H9 (cell line): Measurements from ENCODE around the gene ASTN1. TPM values are rescaled to one million over a fixed set of nuclear protein-coding genes. Genes with fewer than 3 reads are reported as not detected.
A peak's percentile ranks its signal among the peaks of the same experiment; 100 is the strongest.

ENCODE experiments used
- DNase-seq: peaks from one replicate; pipeline ENCODE4 v3.0.0-alpha.2; 2017
- H2AFZ ChIP-seq: one replicate; pipeline ENCODE4 v1.6.1; 2013; ENCODE audit warnings: mild to moderate bottlenecking, low read length, control low read depth, moderate library complexity
- H2AK5ac ChIP-seq: 2 replicates; pipeline ENCODE4 v1.6.1; 2013; ENCODE audit warnings: low read length, control low read depth, mixed read lengths; ENCODE audit not compliant: insufficient read length
- H2BK120ac ChIP-seq: one replicate; pipeline ENCODE4 v1.6.1; 2013; ENCODE audit warnings: low read depth, mild to moderate bottlenecking, low read length, control low read depth, inconsistent platforms; ENCODE audit not compliant: poor library complexity, severe bottlenecking
- H2BK12ac ChIP-seq: 2 replicates; pipeline ENCODE4 v1.6.1; 2013; ENCODE audit warnings: low read length, control low read depth, mixed read lengths, low read depth; ENCODE audit not compliant: insufficient read length
- H2BK15ac ChIP-seq: 2 replicates; pipeline ENCODE4 v1.6.1; 2013; ENCODE audit warnings: low read depth, low read length, control low read depth
- H2BK20ac ChIP-seq: one replicate; pipeline ENCODE4 v1.6.1; 2013; ENCODE audit warnings: low read depth, mild to moderate bottlenecking, low read length, control low read depth, inconsistent platforms; ENCODE audit not compliant: poor library complexity, severe bottlenecking
- H2BK5ac ChIP-seq: 2 replicates; pipeline ENCODE4 v1.6.1; 2013; ENCODE audit warnings: low read length, control low read depth, mixed read lengths; ENCODE audit not compliant: insufficient read length
- H3K14ac ChIP-seq: 2 replicates; pipeline ENCODE4 v1.6.1; 2013; ENCODE audit warnings: low read length, control low read depth; ENCODE audit not compliant: insufficient read depth
- H3K18ac ChIP-seq: 2 replicates; pipeline ENCODE4 v1.6.1; 2013; ENCODE audit warnings: low read depth, mild to moderate bottlenecking, mixed read lengths, low read length, control low read depth; ENCODE audit not compliant: insufficient read length
- H3K23ac ChIP-seq: 2 replicates; pipeline ENCODE4 v1.6.1; 2013; ENCODE audit warnings: low read length, control low read depth, mixed read lengths, low read depth; ENCODE audit not compliant: insufficient read length
- H3K23me2 ChIP-seq: 2 replicates; pipeline ENCODE4 v1.6.1; 2013; ENCODE audit warnings: low read depth, mild to moderate bottlenecking, mixed read lengths, low read length, control low read depth; ENCODE audit not compliant: insufficient read length, poor library complexity, severe bottlenecking
- H3K27ac ChIP-seq: 2 replicates; pipeline ENCODE4 v1.5.1; 2013; ENCODE audit warnings: low read length, control low read depth, mixed read lengths, low read depth; ENCODE audit not compliant: insufficient read length
- H3K27me3 ChIP-seq: 2 replicates; pipeline ENCODE4 v1.6.1; 2013; ENCODE audit warnings: low read length, control low read depth, inconsistent platforms; ENCODE audit not compliant: insufficient read depth
- H3K4ac ChIP-seq: 2 replicates; pipeline ENCODE4 v1.6.1; 2013; ENCODE audit warnings: low read depth, mild to moderate bottlenecking, control low read depth, inconsistent platforms, low read length, moderate library complexity
- H3K4me1 ChIP-seq: 2 replicates; pipeline ENCODE4 v1.6.1; 2013; ENCODE audit warnings: low read length, control low read depth, inconsistent platforms; ENCODE audit not compliant: insufficient read depth
- H3K4me2 ChIP-seq: 2 replicates; pipeline ENCODE4 v1.6.1; 2013; ENCODE audit warnings: low read length, control low read depth, mixed read lengths; ENCODE audit not compliant: insufficient read length, insufficient read depth
- H3K56ac ChIP-seq: 2 replicates; pipeline ENCODE4 v1.6.1; 2013; ENCODE audit warnings: low read depth, mild to moderate bottlenecking, mixed read lengths, low read length, control low read depth; ENCODE audit not compliant: insufficient read length
- H3K79me1 ChIP-seq: 2 replicates; pipeline ENCODE4 v1.6.1; 2013; ENCODE audit warnings: low read depth, mild to moderate bottlenecking, moderate library complexity, low read length, control low read depth, inconsistent platforms; ENCODE audit not compliant: insufficient read depth, poor library complexity, severe bottlenecking
- H3K79me2 ChIP-seq: 2 replicates; pipeline ENCODE4 v1.6.1; 2013; ENCODE audit warnings: low read length, control low read depth, inconsistent platforms; ENCODE audit not compliant: insufficient read depth
- H3K9ac ChIP-seq: 2 replicates; pipeline ENCODE4 v1.6.1; 2013; ENCODE audit warnings: low read length, control low read depth, mixed read lengths; ENCODE audit not compliant: insufficient read length; ENCODE audit errors: extremely low read depth
- H3K9me3 ChIP-seq: one replicate; pipeline ENCODE4 v1.6.1; 2013; ENCODE audit warnings: low read depth, low read length, inconsistent platforms; ENCODE audit not compliant: control insufficient read depth
- H3T11ph ChIP-seq: one replicate; pipeline ENCODE4 v1.6.1; 2013; ENCODE audit warnings: mild to moderate bottlenecking, low read length, control low read depth, inconsistent platforms
- H4K20me1 ChIP-seq: one replicate; pipeline ENCODE4 v1.6.1; 2013; ENCODE audit not compliant: control insufficient read depth, insufficient read length, insufficient read depth
- H4K5ac ChIP-seq: 2 replicates; pipeline ENCODE4 v1.6.1; 2013; ENCODE audit warnings: low read depth, mild to moderate bottlenecking, mixed read lengths, low read length, control low read depth; ENCODE audit not compliant: insufficient read length
- H4K8ac ChIP-seq: replicated peaks from 2 replicates; pipeline ENCODE4 v1.6.1; 2013; ENCODE audit warnings: low read length, control low read depth, mixed read lengths, low read depth; ENCODE audit not compliant: insufficient read length
- H4K91ac ChIP-seq: 2 replicates; pipeline ENCODE4 v1.6.1; 2013; ENCODE audit warnings: low read depth, mild to moderate bottlenecking, moderate library complexity, mixed read lengths, low read length, control low read depth; ENCODE audit not compliant: insufficient read length
- H3K27ac Mint-ChIP-seq, 3 experiments: 2 replicates in 2 of 3; 3 replicates in 1 of 3; pipeline ENCODE4 v1.8.0; 2020 to 2021; ENCODE audit warnings: mixed read lengths in 3 of 3, mild to moderate bottlenecking in 1 of 3, moderate library complexity in 1 of 3
- H3K27me3 Mint-ChIP-seq: 2 replicates; pipeline ENCODE4 v1.8.0; 2021; ENCODE audit warnings: low read depth, mild to moderate bottlenecking, moderate library complexity, mixed read lengths
- H3K36me3 Mint-ChIP-seq, 3 experiments: 2 replicates in 2 of 3; 3 replicates in 1 of 3; pipeline ENCODE4 v1.8.0; 2020 to 2021; ENCODE audit warnings: low read depth in 3 of 3, mixed read lengths in 3 of 3; ENCODE audit not compliant: insufficient read depth in 1 of 3
- H3K4me1 Mint-ChIP-seq, 2 experiments: 2 replicates each; pipeline ENCODE4 v1.8.0; 2020; ENCODE audit warnings: mixed read lengths in 2 of 2
- H3K4me3 Mint-ChIP-seq, 2 experiments: 2 replicates in 1 of 2; 3 replicates in 1 of 2; pipeline ENCODE4 v1.8.0; 2020 to 2021; ENCODE audit warnings: mild to moderate bottlenecking in 2 of 2, mixed read lengths in 2 of 2, moderate library complexity in 1 of 2
- H3K9me3 Mint-ChIP-seq, 2 experiments: 2 replicates in 1 of 2; 3 replicates in 1 of 2; pipeline ENCODE4 v1.8.0; 2020; ENCODE audit warnings: mild to moderate bottlenecking in 2 of 2, mixed read lengths in 2 of 2, moderate library complexity in 1 of 2
- WGBS: extraction: QIAGEN DNeasy Blood & Tissue Kit; methylation state at CpG from one replicate; pipeline ENCODE4 v1.1.7; 2013; ENCODE audit warnings: missing lambda C conversion rate, low lambda C conversion rate, mixed read lengths; ENCODE audit not compliant: insufficient read length; ENCODE audit errors: extremely low coverage; 5-methylcytosine and 5-hydroxymethylcytosine counted together
- total RNA-seq: library from RNA; stranded (reverse); gene quantifications from 2 replicates; pipeline ENCODE4 v1.2.1, GENCODE V29; 2021
- TF ChIP-seq, protein P1 (sequence below): fragments of 200-600 bp; sonication (generic); conservative IDR thresholded peaks from 3 replicates; pipeline ENCODE4 v1.8.0; 2021; ENCODE audit warnings: antibody characterized with exemption, mild to moderate bottlenecking

ASTN1 gene
- total RNA-seq, 1 experiment from 2014 or later = 0.98 TPM

DNA sequence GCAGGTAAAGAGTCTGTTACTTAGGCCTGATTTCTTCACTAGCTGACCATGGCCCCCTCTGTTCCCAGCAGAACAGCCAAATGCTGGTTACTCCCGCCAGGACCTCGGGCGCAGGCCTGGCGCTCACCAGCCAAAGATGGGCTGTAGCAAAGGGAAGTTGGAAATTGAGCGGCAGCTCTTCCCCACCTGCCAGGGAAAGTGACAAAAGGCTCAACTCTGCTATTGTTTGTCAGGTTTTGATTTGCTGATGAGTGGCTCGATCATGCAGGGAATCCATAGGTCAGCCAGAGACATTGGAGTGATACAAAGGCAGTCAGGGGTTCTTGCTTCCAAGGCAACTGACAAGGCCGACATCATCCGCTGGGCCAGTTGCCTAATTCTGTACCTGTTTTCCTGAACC is 120.1 kb downstream of the ASTN1 start:
- Histone ChIP-seq H2AFZ (no peak overlapping the region), H3T11ph (no peak overlapping the region), H2BK5ac (no peak overlapping the region), H2BK120ac (no peak overlapping the region), H2BK20ac (no peak overlapping the region), H3K56ac (no peak overlapping the region), H3K79me2 (no peaks in the 10 kb centered on the region), H3K4me1 (peaks cover 8% of the 10 kb centered on the region; the same call in 1 of the 2 replicates), H3K4me2 (no peak overlapping the region), H3K14ac (no peak overlapping the region), H4K20me1 (no peaks in the 10 kb centered on the region), H2AK5ac (no peak overlapping the region), H4K5ac (no peak overlapping the region), H3K18ac (no peak overlapping the region), H3K79me1 (no peaks in the 10 kb centered on the region), H3K9ac (no peak overlapping the region), H2BK15ac (no peak overlapping the region), H4K91ac (no peak overlapping the region), H4K8ac (no peak overlapping the region), H2BK12ac (no peak overlapping the region), H3K27ac (no peak overlapping the region), H3K23ac (no peak overlapping the region), H3K9me3 (no peaks in the 10 kb centered on the region), H3K27me3 (no peaks in the 10 kb centered on the region), H3K4ac (no peak overlapping the region), H3K23me2 (no peaks in the 10 kb centered on the region)
- Mint-ChIP-seq H3K27me3 (peaks cover 52% of the 10 kb centered on the region), H3K4me1 (peaks cover 37 to 41% of the 10 kb centered on the region in 2 experiments), H3K9me3 (no peaks in the 10 kb centered on the region), H3K36me3 (no peaks in the 10 kb centered on the region; a peak in 2 of 7 replicates), H3K27ac (peak overlapping the region in 2 of 3 experiments; percentile 85 to 90; a peak in 4 of 7 replicates), H3K4me3 (peak overlapping the region in 1 of 2 experiments; percentile 21; a peak in 3 of 5 replicates)
- peak; percentile 76 for DNase-seq
- no CpG with 5 or more reads among the region's 8 CpGs for WGBS
- TF ChIP-seq, protein P1, sequence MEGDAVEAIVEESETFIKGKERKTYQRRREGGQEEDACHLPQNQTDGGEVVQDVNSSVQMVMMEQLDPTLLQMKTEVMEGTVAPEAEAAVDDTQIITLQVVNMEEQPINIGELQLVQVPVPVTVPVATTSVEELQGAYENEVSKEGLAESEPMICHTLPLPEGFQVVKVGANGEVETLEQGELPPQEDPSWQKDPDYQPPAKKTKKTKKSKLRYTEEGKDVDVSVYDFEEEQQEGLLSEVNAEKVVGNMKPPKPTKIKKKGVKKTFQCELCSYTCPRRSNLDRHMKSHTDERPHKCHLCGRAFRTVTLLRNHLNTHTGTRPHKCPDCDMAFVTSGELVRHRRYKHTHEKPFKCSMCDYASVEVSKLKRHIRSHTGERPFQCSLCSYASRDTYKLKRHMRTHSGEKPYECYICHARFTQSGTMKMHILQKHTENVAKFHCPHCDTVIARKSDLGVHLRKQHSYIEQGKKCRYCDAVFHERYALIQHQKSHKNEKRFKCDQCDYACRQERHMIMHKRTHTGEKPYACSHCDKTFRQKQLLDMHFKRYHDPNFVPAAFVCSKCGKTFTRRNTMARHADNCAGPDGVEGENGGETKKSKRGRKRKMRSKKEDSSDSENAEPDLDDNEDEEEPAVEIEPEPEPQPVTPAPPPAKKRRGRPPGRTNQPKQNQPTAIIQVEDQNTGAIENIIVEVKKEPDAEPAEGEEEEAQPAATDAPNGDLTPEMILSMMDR = no peak
